ENCODE results near the gene SNN.

DNA sequence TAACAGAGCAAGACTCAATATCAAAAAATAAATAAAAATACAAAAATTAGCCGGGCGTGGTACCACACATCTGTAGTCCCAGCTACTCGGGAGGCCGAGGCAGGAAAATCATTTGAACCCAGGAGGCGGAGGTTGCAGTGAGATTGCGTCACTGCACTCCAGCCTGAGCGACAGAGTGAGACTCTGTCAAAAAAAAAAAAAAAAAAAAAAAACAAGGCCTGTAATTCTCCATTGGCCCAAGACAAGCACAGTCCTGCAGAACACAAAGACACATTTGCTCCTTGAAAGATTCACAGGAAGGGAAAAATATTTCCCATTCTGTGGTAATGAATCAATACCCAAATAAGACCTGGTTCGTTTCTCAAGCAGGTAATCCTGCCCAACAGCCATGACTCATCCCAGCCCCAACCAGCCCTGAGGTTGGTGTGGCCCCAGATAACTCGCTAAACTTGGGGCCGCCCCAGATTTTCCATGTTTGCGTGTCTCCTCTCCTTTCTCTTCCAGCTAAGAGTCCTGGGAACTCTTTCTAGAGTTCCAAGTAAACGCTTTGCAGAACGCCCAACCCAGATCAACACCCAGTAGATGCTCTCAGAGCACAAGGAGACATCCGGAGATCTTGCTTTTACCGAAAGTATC is 40.3 kb upstream of the SNN start:
- TF ChIP-seq, protein P1, sequence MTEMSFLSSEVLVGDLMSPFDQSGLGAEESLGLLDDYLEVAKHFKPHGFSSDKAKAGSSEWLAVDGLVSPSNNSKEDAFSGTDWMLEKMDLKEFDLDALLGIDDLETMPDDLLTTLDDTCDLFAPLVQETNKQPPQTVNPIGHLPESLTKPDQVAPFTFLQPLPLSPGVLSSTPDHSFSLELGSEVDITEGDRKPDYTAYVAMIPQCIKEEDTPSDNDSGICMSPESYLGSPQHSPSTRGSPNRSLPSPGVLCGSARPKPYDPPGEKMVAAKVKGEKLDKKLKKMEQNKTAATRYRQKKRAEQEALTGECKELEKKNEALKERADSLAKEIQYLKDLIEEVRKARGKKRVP (CRISPR knock-in tag; IDR thresholded peaks at IDR 0.05): peak; percentile 93
- TF ChIP-seq SETDB1 (IDR thresholded peaks at IDR 0.05; ENCODE audit: low read length) (no peak), MEIS2 (IDR thresholded peaks at IDR 0.05; ENCODE audit: partially characterized antibody) (no peak), NCOA4 (IDR thresholded peaks at IDR 0.05; ENCODE audit: partially characterized antibody) (no peak), CEBPB (tag; IDR thresholded peaks at IDR 0.05) (peak; percentile 90), ATF3 (IDR thresholded peaks at IDR 0.05) (peak; percentile 98), ATF3 (CRISPR knock-in tag; conservative IDR thresholded peaks at IDR 0.05) (no peak), ZFP91 (CRISPR knock-in tag; IDR thresholded peaks at IDR 0.05) (no peak), GATAD2B (IDR thresholded peaks at IDR 0.05; ENCODE audit: borderline replicate concordance) (no peak), POLR2A (conservative IDR thresholded peaks at IDR 0.05) (no peak), EZH2 (IDR thresholded peaks at IDR 0.05; ENCODE audit: borderline replicate concordance, low read depth, low read length) (no peak), ZBTB34 (CRISPR knock-in tag; IDR thresholded peaks at IDR 0.05) (no peak)

All from K562 (cell line).